Measurements from ENCODE around the gene ECHS1. TPM values are rescaled to one million over a fixed set of nuclear protein-coding genes. Genes with fewer than 3 reads are reported as not detected.

Gene ECHS1
- polyA plus RNA-seq, 1 of the 3 experiments (the other 2 are of a cell fraction) = 97.8 TPM

- TF ChIP-seq NFIC (IDR thresholded peaks at IDR 0.05; ENCODE audit: borderline replicate concordance) (no peak), FOXJ3 (CRISPR knock-in tag; IDR thresholded peaks at IDR 0.05) (no peak), NRF1 (IDR thresholded peaks at IDR 0.05; ENCODE audit: low read depth, low read length) (no peak), TAF1 (IDR thresholded peaks at IDR 0.05; ENCODE audit: borderline replicate concordance, low read depth, low read length) (no peak), FOXM1 (IDR thresholded peaks at IDR 0.05; ENCODE audit: low read depth) (no peak), POLR2AphosphoS5 (IDR thresholded peaks at IDR 0.05; ENCODE audit: low read depth, low read length) (no peak), PBX3 (IDR thresholded peaks at IDR 0.05) (no peak)
Observed at GRCh38 chr10:133362846-133363245, 10.3 kb downstream of the ECHS1 start (continued).

- TF ChIP-seq TCF12 (IDR thresholded peaks at IDR 0.05) (no peak), RFX5 (IDR thresholded peaks at IDR 0.05; ENCODE audit: low read length) (no peak), FOXM1 (IDR thresholded peaks at IDR 0.05; ENCODE audit: low read depth) (no peak), YY1 (IDR thresholded peaks at IDR 0.05; ENCODE audit: low read depth) (no peak), REST (IDR thresholded peaks at IDR 0.05; ENCODE audit: low read depth, low read length) (no peak), FOXJ3 (CRISPR knock-in tag; IDR thresholded peaks at IDR 0.05) (no peak), POLR2AphosphoS5 (IDR thresholded peaks at IDR 0.05; ENCODE audit: low read depth, low read length) (no peak), CTCF (IDR thresholded peaks at IDR 0.05) (no peak), SIN3A (IDR thresholded peaks at IDR 0.05; ENCODE audit: borderline replicate concordance, low read depth, low read length) (no peak), MEF2A (IDR thresholded peaks at IDR 0.05; ENCODE audit: borderline replicate concordance, low read depth) (no peak), EZH2phosphoT487 (IDR thresholded peaks at IDR 0.05; ENCODE audit: borderline replicate concordance, low read depth) (no peak), ZBTB33 (IDR thresholded peaks at IDR 0.05; ENCODE audit: borderline replicate concordance, low read depth) (no peak), SMC3 (IDR thresholded peaks at IDR 0.05; ENCODE audit: low read depth, low read length) (no peak), GABPA (IDR thresholded peaks at IDR 0.05; ENCODE audit: low read depth) (no peak), EP300 (IDR thresholded peaks at IDR 0.05; ENCODE audit: borderline replicate concordance in 1 of 2, low read depth in 1 of 2, low read length in 1 of 2) (no peak), RXRA (IDR thresholded peaks at IDR 0.05; ENCODE audit: borderline replicate concordance, low read depth) (no peak)
- Histone ChIP-seq H3K9me2 (no peaks in the 10 kb centered on the region), H3F3A (replicated peaks; ENCODE audit: insufficient read depth) (no peaks in the 10 kb centered on the region), H3K36me3 (replicated peaks in 1 of 2; ENCODE audit: control insufficient read depth in 1 of 2, insufficient read depth in 2 of 2, low read length in 1 of 2) (peaks cover 10 to 39% of the 10 kb centered on the region in 2 experiments), H3K27me3 (ENCODE audit: insufficient read depth) (no peaks in the 10 kb centered on the region), H3K27ac (ENCODE audit: low read depth in 2 of 2, low read length in 1 of 2) (no peak overlapping the region), H3K4me1 (ENCODE audit: control insufficient read depth in 1 of 2, insufficient read depth in 2 of 2, low read depth in 1 of 2, low read length in 1 of 2) (peaks cover 0 to 27% of the 10 kb centered on the region in 2 experiments; a peak in 1 of 4 replicates), H3K4me3 (ENCODE audit: low read depth in 2 of 2, low read length in 1 of 2) (no peak overlapping the region), H3K9me3 (no peaks in the 10 kb centered on the region), H3K79me2 (ENCODE audit: insufficient read depth) (no peaks in the 10 kb centered on the region), H2AFZ (ENCODE audit: low read depth) (no peak overlapping the region), H4K20me1 (ENCODE audit: insufficient read depth) (no peaks in the 10 kb centered on the region), H3K9ac (no peak overlapping the region), H3K4me2 (no peak overlapping the region)
- 86% methylated on average over 18 of the region's 18 CpGs for WGBS (ENCODE audit: low lambda C conversion rate)
- CTCF ChIA-PET = interaction anchor here (0.9 to 9.1 kb wide), 4 partner anchors 16 to 47 kb away, joined by 3 to 73 read pairs (median 6); partner anchors contain the start of gene PAOX
- POLR2A ChIA-PET = interaction anchor here (0.7 to 1.4 kb wide), 5 partner anchors 8 to 34 kb away, joined by 3 to 6 read pairs (median 4); partner anchors contain the start of genes ECHS1 and PRAP1
- no peak for DNase-seq
Observed at GRCh38 chr10:133361773-133362441, 11.2 kb downstream of the ECHS1 start.
